K562 (cell line): ENCODE measurements around the gene LIMS3. TPM values are rescaled to one million over a fixed set of nuclear protein-coding genes. Genes with fewer than 3 reads are reported as not detected.
"Not testable (repeated sequence)": the region's sequence is repeated elsewhere in the genome, so short reads cannot be mapped to it uniquely, and the experiment has no call there.

Experiments used
- ATAC-seq: fragments of 200-7000 bp; cut with Tn5 transposase; 3 replicates; pipeline ENCODE4 v1.9.1; 2020; ENCODE audit warnings: moderate library complexity
- BruUV-seq: library from RNA; stranded (reverse); fragments of 400-500 nt; replicated peaks from 2 replicates; lab custom pipeline; 2021; lab: Mats Ljungman, UMichigan
- CTCF ChIA-PET: fragments of 300-600 bp; formaldehyde crosslinking; extraction: SDS; loops from one replicate; lab custom pipeline; 2021; ENCODE audit warnings: low intra/inter-chr PET ratio; lab: Yijun Ruan, JAX
- POLR2A ChIA-PET: fragments of 300-600, 350-650 bp; sonication (Branson Sonifier 250); formaldehyde crosslinking; extraction: SDS; loops from one replicate; lab custom pipeline; 2021; ENCODE audit warnings: antibody characterized with exemption, inconsistent platforms; lab: Yijun Ruan, JAX
- DNase-seq, 4 experiments: peaks; one replicate each; pipeline versions ENCODE4 v3.0.0 to v3.0.0-alpha.2; 2011 to 2018; ENCODE audit warnings: low spot score in 3 of 4, mixed read lengths in 3 of 4; ENCODE audit errors: extremely low read depth in 1 of 4
- FAIRE-seq: peaks from 2 replicates; lab custom pipeline; 2011; peaks lifted over from hg19 to GRCh38; lab: Jason Lieb, UNC
- H2AFZ ChIP-seq: 2 replicates; pipeline ENCODE4 v1.6.0; 2011; ENCODE audit warnings: low read depth, low read length, control low read depth, inconsistent platforms
- H3K27ac ChIP-seq: fragments of 200-600 bp; 3 replicates; pipeline ENCODE4 v1.8.0; 2011; ENCODE audit warnings: low read depth, mild to moderate bottlenecking, control low read depth, inconsistent platforms, low read length, moderate library complexity, mixed read lengths; ENCODE audit errors: extremely low read depth
- H3K27me3 ChIP-seq, 2 experiments: fragments of 300-600 bp in 1 of 2; 2 replicates in 1 of 2; 3 replicates in 1 of 2; pipeline versions ENCODE4 v1.6.0 to v1.8.0; 2011; ENCODE audit warnings: inconsistent platforms in 2 of 2, low read length in 2 of 2, mild to moderate bottlenecking in 1 of 2, mixed read lengths in 1 of 2, moderate library complexity in 1 of 2; ENCODE audit not compliant: control insufficient read depth in 2 of 2, insufficient read depth in 2 of 2
- H3K36me3 ChIP-seq: fragments of 300-600 bp; 3 replicates; pipeline ENCODE4 v1.8.0; 2011; ENCODE audit warnings: mild to moderate bottlenecking, low read length, inconsistent platforms; ENCODE audit not compliant: control insufficient read depth, insufficient read depth
- H3K4me1 ChIP-seq, 2 experiments: fragments of 200-600 bp in 1 of 2; replicated peaks in 1 of 2; 2 replicates in 1 of 2; 3 replicates in 1 of 2; pipeline versions ENCODE4 v1.5.1 to v1.8.0; 2011; ENCODE audit warnings: inconsistent platforms in 2 of 2, low read length in 2 of 2, mild to moderate bottlenecking in 1 of 2, mixed read lengths in 1 of 2, moderate library complexity in 1 of 2; ENCODE audit not compliant: control insufficient read depth in 2 of 2, insufficient read depth in 2 of 2
- H3K4me2 ChIP-seq: 2 replicates; pipeline ENCODE4 v1.6.1; 2011; ENCODE audit warnings: low read length, control low read depth, inconsistent platforms, mixed read lengths; ENCODE audit not compliant: insufficient read depth
- H3K4me3 ChIP-seq: fragments of 200-600 bp; sonication (generic), shearing (Covaris generic); 2 replicates; pipeline ENCODE4 v1.5.1; 2016; ENCODE audit warnings: control low read depth, inconsistent platforms
- H3K79me2 ChIP-seq: fragments of 200-600 bp; 3 replicates; pipeline ENCODE4 v1.8.0; 2011; ENCODE audit warnings: low read length, inconsistent platforms; ENCODE audit not compliant: control insufficient read depth, insufficient read depth
- H3K9ac ChIP-seq, 2 experiments: 2 replicates each; pipeline versions ENCODE4 v1.6.0 to v1.6.1; 2011; ENCODE audit warnings: low read depth in 2 of 2, low read length in 2 of 2, control low read depth in 1 of 2, inconsistent platforms in 1 of 2, mild to moderate bottlenecking in 1 of 2, mixed read lengths in 1 of 2; ENCODE audit not compliant: insufficient read depth in 1 of 2
- H3K9me1 ChIP-seq: one replicate; pipeline ENCODE4 v1.6.0; 2011; ENCODE audit warnings: inconsistent platforms, mild to moderate bottlenecking, low read length, moderate library complexity; ENCODE audit not compliant: control insufficient read depth, insufficient read depth
- H3K9me3 ChIP-seq: replicated peaks from 2 replicates; pipeline ENCODE4 v1.5.1; 2011; ENCODE audit warnings: low read depth, low read length, inconsistent platforms; ENCODE audit not compliant: control insufficient read depth, insufficient read depth
- H4K20me1 ChIP-seq: replicated peaks from 2 replicates; pipeline ENCODE4 v1.6.1; 2011; ENCODE audit warnings: low read length, inconsistent platforms, mixed read lengths; ENCODE audit not compliant: control insufficient read depth, insufficient read depth
- WGBS: fragments of 100-300 bp; shearing (Covaris generic); methylation state at CpG from one replicate; pipeline ENCODE4 v1.1.6; 2016; ENCODE audit warnings: low coverage, mixed read lengths; ENCODE audit not compliant: insufficient coverage; ENCODE audit errors: missing lambda C conversion rate; 5-methylcytosine and 5-hydroxymethylcytosine counted together
- in situ Hi-C: fragments of 300-500 bp; cut with MboI; formaldehyde crosslinking; loops from 4 replicates; pipeline ENCODE4 v1.15.0; 2018; ENCODE audit warnings: inconsistent platforms, mixed read lengths
- intact Hi-C: fragments of 100-400 bp; cut with micrococcal nuclease; formaldehyde crosslinking; loops from 2 replicates; pipeline ENCODE4 v1.14.2; 2022
- polyA plus RNA-seq, 8 experiments: library from polyadenylated mRNA; depleted of rRNA in 4 of 8; stranded (reverse) in 5 of 8; unstranded in 3 of 8; fragments of >200 nt; fragmentation: Nextera tagmentation in 2 of 8; fragmentation: Illumina TruSeq in 1 of 8; extraction: Ambion mirVana in 2 of 8; extraction: Trizol in 1 of 8; gene quantifications; 2 replicates each; pipeline versions ENCODE4 v1.2.1 to v1.2.3, GENCODE V29; 2011 to 2014; ENCODE audit warnings: inconsistent platforms in 1 of 8, missing spikeins in 1 of 8
- total RNA-seq, 7 experiments: library from RNA; depleted of rRNA in 6 of 7; stranded (reverse); fragments of >200 nt in 6 of 7; fragmentation: Illumina TruSeq in 2 of 7; extraction: Trizol in 2 of 7; gene quantifications; 2 replicates each; pipeline versions ENCODE4 v1.2.1 to v1.2.3, GENCODE V29; 2011 to 2021; ENCODE audit warnings: low replicate concordance in 1 of 7

The LIMS3 gene
- total and polyA plus RNA-seq, 9 of the 15 experiments (the other 6 are each of a cell fraction or from before 2014, with no cell fraction given): 0.36 to 4.5 (median 1.8) TPM

- CTCF ChIA-PET, H3K9me1 ChIP-seq, H2AFZ ChIP-seq, intact Hi-C loops, H3K4me3 ChIP-seq, H3K36me3 ChIP-seq, FAIRE-seq, H3K4me1 ChIP-seq, H3K27ac ChIP-seq, DNase-seq, H3K9ac ChIP-seq, H3K27me3 ChIP-seq, H3K9me3 ChIP-seq, H4K20me1 ChIP-seq, in situ Hi-C loops, POLR2A ChIA-PET, H3K79me2 ChIP-seq, H3K4me2 ChIP-seq, BruUV-seq: not testable (repeated sequence)
- no CpG with 5 or more reads among the region's 8 CpGs for WGBS
- ATAC-seq: peak; percentile 23
Observed at GRCh38 chr2:109897769-109898461, 573 bp upstream of the LIMS3 start.

GRCh38 chr2:109905796-109906195 is 7.3 kb downstream of the LIMS3 start:
- not testable (repeated sequence) for DNase-seq
- WGBS: no CpG with 5 or more reads among the region's 8 CpGs

GRCh38 chr2:109908626-109909025 is 10.1 kb downstream of the LIMS3 start:
- H3K27me3 ChIP-seq, POLR2A ChIA-PET, ATAC-seq, H3K79me2 ChIP-seq, H3K9me3 ChIP-seq, H3K27ac ChIP-seq, FAIRE-seq, BruUV-seq, H3K9me1 ChIP-seq, H3K4me2 ChIP-seq, H3K9ac ChIP-seq, H3K4me3 ChIP-seq, H3K4me1 ChIP-seq, CTCF ChIA-PET, H2AFZ ChIP-seq, H4K20me1 ChIP-seq, H3K36me3 ChIP-seq, intact Hi-C loops, DNase-seq: not testable (repeated sequence)
- WGBS: no CpG with 5 or more reads among the region's 2 CpGs
- in situ Hi-C loops: loop anchor here (10.0 kb wide), 1 partner anchor 1244 kb away; no protein-coding TSS in a partner anchor

More at GRCh38 chr2:109905796-109906195, 7.3 kb downstream of the LIMS3 start:
- H3K27me3 ChIP-seq, H3K9me1 ChIP-seq, POLR2A ChIA-PET, H3K4me2 ChIP-seq, FAIRE-seq, BruUV-seq, H3K79me2 ChIP-seq, H3K36me3 ChIP-seq, intact Hi-C loops, H3K9ac ChIP-seq, H3K4me3 ChIP-seq, CTCF ChIA-PET, H2AFZ ChIP-seq, H3K9me3 ChIP-seq, H3K4me1 ChIP-seq, H4K20me1 ChIP-seq, H3K27ac ChIP-seq: not testable (repeated sequence)
- ATAC-seq: peak; percentile 75
- in situ Hi-C loops: loop anchor here (10.0 kb wide), 1 partner anchor 1241 kb away; no protein-coding TSS in a partner anchor

- in situ Hi-C loops: not testable (repeated sequence)
Observed at GRCh38 chr2:109910789-109911188, 12.3 kb downstream of the LIMS3 start.

More at GRCh38 chr2:109910789-109911188, 12.3 kb downstream of the LIMS3 start:
- CTCF ChIA-PET, intact Hi-C loops, H3K4me3 ChIP-seq, POLR2A ChIA-PET, H3K9me1 ChIP-seq, H3K79me2 ChIP-seq, H3K36me3 ChIP-seq, H3K4me2 ChIP-seq, H3K27ac ChIP-seq, H4K20me1 ChIP-seq, H3K27me3 ChIP-seq, ATAC-seq, H3K9ac ChIP-seq, H2AFZ ChIP-seq, H3K4me1 ChIP-seq, FAIRE-seq, DNase-seq, BruUV-seq, H3K9me3 ChIP-seq: not testable (repeated sequence)
